CD14-positive monocyte (primary cell): ENCODE results near the gene TSHZ1. TPM values are rescaled to one million over a fixed set of nuclear protein-coding genes. Genes with fewer than 3 reads are reported as not detected.

Source experiments
- DNase-seq, 3 donors: peaks; one replicate each; pipeline ENCODE4 v3.0.0-alpha.2; 2011 to 2022
- H2AFZ ChIP-seq: 2 replicates; pipeline ENCODE4 v1.6.0; 2012; ENCODE audit warnings: mild to moderate bottlenecking, low read depth, low read length, inconsistent platforms; ENCODE audit not compliant: insufficient read depth, poor library complexity, severe bottlenecking
- H3K27ac ChIP-seq, 2 donors: 1 replicate in 1 of 2; 2 replicates in 1 of 2; pipeline ENCODE4 v1.5.1; 2012 to 2013; ENCODE audit warnings: low read length in 2 of 2, control low read depth in 1 of 2, inconsistent platforms in 1 of 2, low read depth in 1 of 2, mild to moderate bottlenecking in 1 of 2
- H3K27me3 ChIP-seq, 2 donors: one replicate each; pipeline versions ENCODE4 v1.6.0 to v1.6.1; 2011 to 2013; ENCODE audit warnings: low read length in 2 of 2; ENCODE audit not compliant: control insufficient read depth in 2 of 2, insufficient read depth in 2 of 2
- H3K36me3 ChIP-seq, 2 donors: replicated peaks in 1 of 2; 1 replicate in 1 of 2; 2 replicates in 1 of 2; pipeline versions ENCODE4 v1.5.1 to v1.6.1; 2012 to 2013; ENCODE audit warnings: low read length in 2 of 2, control low read depth in 1 of 2, inconsistent platforms in 1 of 2, mild to moderate bottlenecking in 1 of 2; ENCODE audit not compliant: insufficient read depth in 2 of 2, control insufficient read depth in 1 of 2
- H3K4me1 ChIP-seq, 2 donors: 1 replicate in 1 of 2; 2 replicates in 1 of 2; pipeline versions ENCODE4 v1.5.1 to v1.6.1; 2012 to 2013; ENCODE audit warnings: low read length in 2 of 2, control low read depth in 1 of 2, inconsistent platforms in 1 of 2, mild to moderate bottlenecking in 1 of 2, moderate library complexity in 1 of 2; ENCODE audit not compliant: insufficient read depth in 2 of 2, control insufficient read depth in 1 of 2
- H3K4me2 ChIP-seq: replicated peaks from 2 replicates; pipeline ENCODE3; 2012; ENCODE audit warnings: low read length, moderate library complexity, mild to moderate bottlenecking; ENCODE audit not compliant: poor library complexity, severe bottlenecking; ENCODE audit errors: extremely low read depth
- H3K4me3 ChIP-seq, 3 experiments: fragments of 200-600 bp in 1 of 3; sonication (generic) in 1 of 3; replicated peaks in 1 of 3; 1 replicate in 2 of 3; 2 replicates in 1 of 3; pipeline ENCODE4 v1.5.1; 2011 to 2013; ENCODE audit warnings: low read length in 3 of 3, mild to moderate bottlenecking in 3 of 3, control low read depth in 2 of 3, low read depth in 2 of 3, inconsistent platforms in 1 of 3, moderate library complexity in 1 of 3
- H3K79me2 ChIP-seq: 2 replicates; pipeline ENCODE4 v1.6.0; 2012; ENCODE audit warnings: mild to moderate bottlenecking, control low read depth, inconsistent platforms, low read length, moderate library complexity; ENCODE audit not compliant: insufficient read depth
- H3K9ac ChIP-seq: 2 replicates; pipeline ENCODE4 v1.6.0; 2017; ENCODE audit warnings: low read length, mild to moderate bottlenecking; ENCODE audit not compliant: insufficient read depth, poor library complexity, severe bottlenecking
- H3K9me3 ChIP-seq, 2 donors: replicated peaks in 1 of 2; 1 replicate in 1 of 2; 2 replicates in 1 of 2; pipeline versions ENCODE4 v1.5.1 to v1.6.1; 2012 to 2013; ENCODE audit warnings: low read length in 2 of 2, control low read depth in 1 of 2; ENCODE audit not compliant: control insufficient read depth in 1 of 2, insufficient read depth in 1 of 2
- H4K20me1 ChIP-seq: 2 replicates; pipeline ENCODE4 v1.6.0; 2012; ENCODE audit warnings: mild to moderate bottlenecking, low read length, control low read depth, moderate library complexity; ENCODE audit not compliant: insufficient read depth
- H3K27ac Mint-ChIP-seq, 7 donors: one replicate each; pipeline ENCODE4 v1.8.0; 2020; ENCODE audit warnings: mild to moderate bottlenecking in 7 of 7, mixed read lengths in 7 of 7, moderate library complexity in 6 of 7, inconsistent platforms in 2 of 7
- H3K27me3 Mint-ChIP-seq, 3 donors: one replicate each; pipeline ENCODE4 v1.8.0; 2021 to 2022; ENCODE audit warnings: low read depth in 3 of 3, mild to moderate bottlenecking in 3 of 3, mixed read lengths in 3 of 3, moderate library complexity in 3 of 3, inconsistent platforms in 1 of 3
- H3K36me3 Mint-ChIP-seq, 2 donors: one replicate each; pipeline ENCODE4 v1.8.0; 2020; ENCODE audit warnings: mixed read lengths in 2 of 2, inconsistent platforms in 1 of 2, mild to moderate bottlenecking in 1 of 2
- H3K4me1 Mint-ChIP-seq: one replicate; pipeline ENCODE4 v1.8.0; 2020; ENCODE audit warnings: mild to moderate bottlenecking, mixed read lengths
- H3K4me3 Mint-ChIP-seq, 2 donors: one replicate each; pipeline ENCODE4 v1.8.0; 2020; ENCODE audit warnings: mild to moderate bottlenecking in 2 of 2, mixed read lengths in 2 of 2, moderate library complexity in 1 of 2
- H3K9me3 Mint-ChIP-seq, 7 donors: one replicate each; pipeline ENCODE4 v1.8.0; 2020 to 2022; ENCODE audit warnings: mixed read lengths in 7 of 7, mild to moderate bottlenecking in 6 of 7, moderate library complexity in 6 of 7, inconsistent platforms in 2 of 7
- CTCF ChIP-seq: fragments of 200-600 bp; IDR thresholded peaks from one replicate; pipeline ENCODE4 v1.8.0; 2022; ENCODE audit warnings: antibody characterized with exemption, mild to moderate bottlenecking
- WGBS: methylation state at CpG from one replicate; pipeline ENCODE4 v1.1.5; 2013; ENCODE audit warnings: missing lambda C conversion rate; ENCODE audit not compliant: insufficient coverage; 5-methylcytosine and 5-hydroxymethylcytosine counted together
- intact Hi-C, 2 donors: fragments of 100-400 bp; cut with micrococcal nuclease; formaldehyde crosslinking; loops; one replicate each; pipeline versions ENCODE4 v1.15.0 to v1.15.1; 2023
- polyA plus RNA-seq, 3 donors: library from polyadenylated mRNA; depleted of rRNA in 1 of 3; unstranded in 2 of 3; stranded (reverse) in 1 of 3; fragments of 300-500 nt in 2 of 3; fragments of >200 nt in 1 of 3; fragmentation: Illumina TruSeq in 2 of 3; gene quantifications; 1 replicate in 2 of 3; 2 replicates in 1 of 3; pipeline ENCODE4 v1.2.3, GENCODE V29; 2012 to 2021

Gene TSHZ1
- polyA plus RNA-seq, 3 donors: 0.76 to 3.3 (median 1.4) TPM

GRCh38 chr18:75335511-75335910 lies 124.9 kb downstream of the TSHZ1 start:
- no peaks in the 10 kb centered on the region for H4K20me1 ChIP-seq
- Mint-ChIP-seq H3K4me1 (no peaks in the 10 kb centered on the region), H3K27me3 (peaks cover 0 to 3% (median 2%) of the 10 kb centered on the region in 3 donors), H3K4me3 (no peak overlapping the region), H3K27ac (no peak overlapping the region), H3K36me3 (no peaks in the 10 kb centered on the region), H3K9me3 (peaks cover 0 to 3% (median 0%) of the 10 kb centered on the region in 7 donors)
- no peak overlapping the region for H2AFZ ChIP-seq
- no peak for DNase-seq
- H3K4me1 ChIP-seq: no peaks in the 10 kb centered on the region
- no peak overlapping the region for H3K4me3 ChIP-seq
- H3K4me2 ChIP-seq: no peak overlapping the region
- no peak overlapping the region for H3K27ac ChIP-seq
- no peak overlapping the region for H3K9ac ChIP-seq
- no peaks in the 10 kb centered on the region for H3K36me3 ChIP-seq
- intact Hi-C loops: no loop called here
- no peaks in the 10 kb centered on the region for H3K9me3 ChIP-seq
- TF ChIP-seq CTCF: no peak
- no CpG with 5 or more reads among the region's 6 CpGs for WGBS
- H3K79me2 ChIP-seq: no peaks in the 10 kb centered on the region
- H3K27me3 ChIP-seq: no peaks in the 10 kb centered on the region

DNA sequence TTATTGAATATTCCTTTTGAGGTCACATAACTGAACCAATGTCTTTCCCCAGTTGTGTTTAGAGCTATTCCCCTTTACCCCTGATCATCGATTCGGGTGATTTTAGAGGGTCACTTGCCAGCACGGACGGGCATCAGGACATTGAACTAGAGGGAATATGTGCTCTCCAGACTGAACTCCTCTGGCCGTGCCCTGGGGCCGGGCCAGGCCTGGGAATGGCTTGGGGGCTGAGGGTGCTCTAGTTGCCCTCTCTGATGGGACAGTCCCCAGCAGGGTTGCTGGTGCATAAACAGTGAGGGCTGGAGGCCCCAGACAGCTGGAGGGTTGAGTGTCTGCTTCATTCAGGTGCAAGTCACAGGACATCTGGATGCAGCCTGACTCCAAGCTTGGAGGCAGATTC lies 126.2 kb downstream of the TSHZ1 start:
- WGBS: 94% methylated on average over 6 of the region's 6 CpGs
- H3K4me3 ChIP-seq: no peak overlapping the region
- no peaks in the 10 kb centered on the region for H3K9me3 ChIP-seq
- Mint-ChIP-seq H3K4me3 (no peak overlapping the region), H3K27ac (no peak overlapping the region), H3K27me3 (peaks cover 0 to 3% (median 2%) of the 10 kb centered on the region in 3 donors), H3K4me1 (no peaks in the 10 kb centered on the region), H3K36me3 (no peaks in the 10 kb centered on the region), H3K9me3 (peaks cover 0 to 3% (median 0%) of the 10 kb centered on the region in 7 donors)
- no peaks in the 10 kb centered on the region for H4K20me1 ChIP-seq
- no peak overlapping the region for H3K9ac ChIP-seq
- H3K79me2 ChIP-seq: no peaks in the 10 kb centered on the region
- no peak for TF ChIP-seq CTCF
- no peaks in the 10 kb centered on the region for H3K4me1 ChIP-seq
- H3K27me3 ChIP-seq: no peaks in the 10 kb centered on the region
- no peaks in the 10 kb centered on the region for H3K36me3 ChIP-seq
- no peak for DNase-seq
- H3K27ac ChIP-seq: no peak overlapping the region
- intact Hi-C loops: no loop called here
- H3K4me2 ChIP-seq: no peak overlapping the region
- no peak overlapping the region for H2AFZ ChIP-seq
